Epidermal melanocyte (primary cell): ENCODE results near the gene URI1.

Experiments used
- DNase-seq: peaks from one replicate; pipeline ENCODE4 v3.0.0; 2011; ENCODE audit warnings: low spot score; ENCODE audit not compliant: insufficient read length

URI1 gene

GRCh38 chr19:30052122-30053075, 110.4 kb downstream of the URI1 start:
- DNase-seq: no peak

GRCh38 chr19:30053558-30053957, 111.5 kb downstream of the URI1 start:
- no peak for DNase-seq

GRCh38 chr19:30054210-30054609, 112.2 kb downstream of the URI1 start:
- DNase-seq: no peak

- no peak for DNase-seq
Observed at GRCh38 chr19:30056580-30056979, 114.5 kb downstream of the URI1 start.

- DNase-seq: no peak
Observed at GRCh38 chr19:30059741-30060457, 117.9 kb downstream of the URI1 start.

GRCh38 chr19:30060531-30061222, 118.6 kb downstream of the URI1 start:
- no peak for DNase-seq

GRCh38 chr19:30061223-30062064, 119.4 kb downstream of the URI1 start:
- no peak for DNase-seq

GRCh38 chr19:30062065-30062906, 120.2 kb downstream of the URI1 start:
- DNase-seq: no peak

GRCh38 chr19:30062907-30063649, 121.0 kb downstream of the URI1 start:
- DNase-seq: no peak

GRCh38 chr19:30063650-30064347, 121.8 kb downstream of the URI1 start:
- no peak for DNase-seq

- no peak for DNase-seq
Observed at GRCh38 chr19:30064348-30064699, 122.3 kb downstream of the URI1 start.

- DNase-seq: no peak
Observed at GRCh38 chr19:30064771-30065494, 122.9 kb downstream of the URI1 start.

- peak; percentile 7 for DNase-seq
Observed at GRCh38 chr19:30065680-30066606, 123.9 kb downstream of the URI1 start.
